ENCODE results near the gene ALG13.

ALG13 gene

GRCh38 chrX:111680988-111681779, at the start of gene ALG13:
Gene ALG13, plus strand, starts transcription at chrX:111681170. Its CDS starts 49 bp downstream, at chrX:111681219.
- DNase-seq (ENCODE audit: low spot score): peak; percentile 92

GRCh38 chrX:111634823-111635729, 45.9 kb upstream of the ALG13 start:
- DNase-seq (ENCODE audit: low spot score): no peak

- DNase-seq (ENCODE audit: low spot score): no peak
Measured at GRCh38 chrX:111641969-111642368, 39.0 kb upstream of the ALG13 start.

GRCh38 chrX:111645165-111645564, 35.8 kb upstream of the ALG13 start:
- DNase-seq (ENCODE audit: low spot score): peak; percentile 60

GRCh38 chrX:111645607-111646006, 35.4 kb upstream of the ALG13 start:
- DNase-seq (ENCODE audit: low spot score): peak; percentile 47

- DNase-seq (ENCODE audit: low spot score): peak; percentile 12
Measured at GRCh38 chrX:111646515-111646914, 34.5 kb upstream of the ALG13 start.

- no peak for DNase-seq (ENCODE audit: low spot score)
Measured at GRCh38 chrX:111648802-111649201, 32.2 kb upstream of the ALG13 start.

- DNase-seq (ENCODE audit: low spot score): no peak
Measured at GRCh38 chrX:111649638-111650037, 31.3 kb upstream of the ALG13 start.

- no peak for DNase-seq (ENCODE audit: low spot score)
Measured at GRCh38 chrX:111650845-111651244, 30.1 kb upstream of the ALG13 start.

GRCh38 chrX:111652719-111653118, 28.3 kb upstream of the ALG13 start:
- peak; percentile 3 for DNase-seq (ENCODE audit: low spot score)

GRCh38 chrX:111661241-111661640, 19.7 kb upstream of the ALG13 start:
- no peak for DNase-seq (ENCODE audit: low spot score)

GRCh38 chrX:111662292-111662691, 18.7 kb upstream of the ALG13 start:
- no peak for DNase-seq (ENCODE audit: low spot score)

GRCh38 chrX:111671668-111672067, 9.3 kb upstream of the ALG13 start:
- DNase-seq (ENCODE audit: low spot score): no peak

- no peak for DNase-seq (ENCODE audit: low spot score)
Measured at GRCh38 chrX:111687305-111687704, 6.3 kb downstream of the ALG13 start.

GRCh38 chrX:111695297-111695880, 14.4 kb downstream of the ALG13 start:
- DNase-seq (ENCODE audit: low spot score): no peak

- no peak for DNase-seq (ENCODE audit: low spot score)
Measured at GRCh38 chrX:111719426-111720210, 38.6 kb downstream of the ALG13 start.

GRCh38 chrX:111728096-111728495, 47.1 kb downstream of the ALG13 start:
- DNase-seq (ENCODE audit: low spot score): no peak

GRCh38 chrX:111731351-111731750, 50.4 kb downstream of the ALG13 start:
- no peak for DNase-seq (ENCODE audit: low spot score)

- DNase-seq (ENCODE audit: low spot score): no peak
Measured at GRCh38 chrX:111736571-111736970, 55.6 kb downstream of the ALG13 start.

GRCh38 chrX:111742018-111742417, 61.0 kb downstream of the ALG13 start:
- DNase-seq (ENCODE audit: low spot score): no peak

- DNase-seq (ENCODE audit: low spot score): no peak
Measured at GRCh38 chrX:111743316-111743715, 62.3 kb downstream of the ALG13 start.

- no peak for DNase-seq (ENCODE audit: low spot score)
Measured at GRCh38 chrX:111756486-111756885, 75.5 kb downstream of the ALG13 start.
